ENCODE measurements around the gene SPEF2.

The SPEF2 gene

DNA sequence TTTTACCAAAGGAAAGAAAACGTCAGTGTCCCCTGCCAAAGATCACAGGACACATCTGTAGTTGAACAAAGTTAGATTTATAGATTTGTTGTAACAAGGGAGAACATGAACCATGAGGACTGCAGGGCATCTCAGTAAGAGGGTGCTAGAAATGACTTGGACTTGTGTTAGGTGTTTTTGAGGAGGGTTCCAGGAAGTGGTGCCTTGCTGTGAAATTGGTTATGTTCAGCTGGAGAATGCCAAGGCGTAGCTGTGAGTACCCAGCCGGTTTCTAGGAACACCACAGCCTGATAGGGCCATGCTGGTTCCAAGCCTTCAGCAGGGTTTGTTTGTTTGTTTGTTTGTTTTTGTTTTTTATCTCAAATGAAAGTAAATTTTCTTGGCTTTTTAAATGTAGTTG is 5.3 kb downstream of the SPEF2 start:
- H3K36me3 ChIP-seq (ENCODE audit: control insufficient read depth in 1 of 2, insufficient read depth in 2 of 2, low read length in 2 of 2): no peaks in the 10 kb centered on the region
- no peak overlapping the region for H3K9ac ChIP-seq (ENCODE audit: low read depth in 1 of 2, low read length in 2 of 2)
- H3K4me3 ChIP-seq (ENCODE audit: low read depth in 1 of 2, low read length in 2 of 2): no peak overlapping the region
- H3K27ac ChIP-seq (ENCODE audit: low read depth, low read length): no peak overlapping the region
- H3K9me3 ChIP-seq (ENCODE audit: control insufficient read depth in 1 of 2, low read length in 2 of 2): no peaks in the 10 kb centered on the region
- H3K4me1 ChIP-seq (ENCODE audit: control insufficient read depth in 1 of 2, insufficient read depth in 2 of 2, low read length in 2 of 2): peaks cover 0 to 6% of the 10 kb centered on the region in 2 donors
- no peaks in the 10 kb centered on the region for H3K27me3 ChIP-seq (ENCODE audit: control insufficient read depth in 1 of 2, insufficient read depth in 2 of 2, low read length in 2 of 2)

DNA sequence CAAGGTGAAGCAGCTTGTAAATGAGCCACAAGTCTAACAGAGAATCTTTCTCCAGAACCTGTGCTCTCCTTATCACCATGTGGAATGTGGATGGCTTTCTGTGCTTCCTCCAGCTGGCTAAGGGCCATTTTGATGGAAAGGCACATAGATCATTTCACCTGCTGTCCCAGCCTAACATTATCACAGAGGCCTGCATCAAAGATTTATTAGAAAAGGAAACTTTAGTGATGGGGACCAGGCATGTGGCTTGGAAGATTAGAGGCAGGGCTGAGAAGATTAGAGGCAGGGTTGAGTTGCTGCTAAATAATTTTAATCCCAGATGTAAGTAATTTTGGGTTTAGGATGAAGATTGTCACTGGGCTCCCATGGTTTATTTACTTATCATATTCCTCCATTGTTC is 6.3 kb downstream of the SPEF2 start:
- Histone ChIP-seq H3K27me3 (ENCODE audit: control insufficient read depth in 1 of 2, insufficient read depth in 2 of 2, low read length in 2 of 2) (no peaks in the 10 kb centered on the region), H3K9ac (ENCODE audit: low read depth in 1 of 2, low read length in 2 of 2) (no peak overlapping the region)

DNA sequence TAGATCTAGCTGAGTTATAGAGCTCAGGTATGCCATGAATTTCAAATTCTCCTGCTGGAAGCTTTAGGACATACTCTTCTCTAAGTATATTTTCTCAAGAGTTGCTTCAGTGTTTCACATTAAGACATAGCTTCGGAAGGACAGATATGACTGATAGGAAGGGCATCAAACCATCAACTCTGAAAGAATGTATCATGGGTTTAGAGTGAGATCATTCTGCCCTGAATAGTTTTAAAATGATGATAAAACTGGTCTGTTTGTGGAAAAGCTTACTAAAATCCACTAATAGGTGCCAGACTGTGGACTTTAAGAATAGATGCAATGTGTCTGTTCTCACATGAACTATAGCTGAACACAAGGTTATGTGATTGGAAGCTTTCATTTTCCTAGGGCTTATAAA is 8.4 kb downstream of the SPEF2 start:
- Histone ChIP-seq H3K9me3 (ENCODE audit: control insufficient read depth in 1 of 2, low read length in 2 of 2) (no peaks in the 10 kb centered on the region), H3K9ac (ENCODE audit: low read depth in 1 of 2, low read length in 2 of 2) (no peak overlapping the region), H3K27me3 (ENCODE audit: control insufficient read depth in 1 of 2, insufficient read depth in 2 of 2, low read length in 2 of 2) (no peaks in the 10 kb centered on the region), H3K27ac (ENCODE audit: low read depth, low read length) (no peak overlapping the region), H3K36me3 (ENCODE audit: control insufficient read depth in 1 of 2, insufficient read depth in 2 of 2, low read length in 2 of 2) (no peaks in the 10 kb centered on the region), H3K4me1 (ENCODE audit: control insufficient read depth in 1 of 2, insufficient read depth in 2 of 2, low read length in 2 of 2) (no peaks in the 10 kb centered on the region), H3K4me3 (ENCODE audit: low read depth in 1 of 2, low read length in 2 of 2) (no peak overlapping the region)

More for the DNA sequence above, 6.3 kb downstream of the SPEF2 start:
- Histone ChIP-seq H3K4me1 (ENCODE audit: control insufficient read depth in 1 of 2, insufficient read depth in 2 of 2, low read length in 2 of 2) (no peaks in the 10 kb centered on the region), H3K9me3 (ENCODE audit: control insufficient read depth in 1 of 2, low read length in 2 of 2) (no peaks in the 10 kb centered on the region), H3K27ac (ENCODE audit: low read depth, low read length) (no peak overlapping the region), H3K4me3 (ENCODE audit: low read depth in 1 of 2, low read length in 2 of 2) (no peak overlapping the region), H3K36me3 (ENCODE audit: control insufficient read depth in 1 of 2, insufficient read depth in 2 of 2, low read length in 2 of 2) (no peaks in the 10 kb centered on the region)

DNA sequence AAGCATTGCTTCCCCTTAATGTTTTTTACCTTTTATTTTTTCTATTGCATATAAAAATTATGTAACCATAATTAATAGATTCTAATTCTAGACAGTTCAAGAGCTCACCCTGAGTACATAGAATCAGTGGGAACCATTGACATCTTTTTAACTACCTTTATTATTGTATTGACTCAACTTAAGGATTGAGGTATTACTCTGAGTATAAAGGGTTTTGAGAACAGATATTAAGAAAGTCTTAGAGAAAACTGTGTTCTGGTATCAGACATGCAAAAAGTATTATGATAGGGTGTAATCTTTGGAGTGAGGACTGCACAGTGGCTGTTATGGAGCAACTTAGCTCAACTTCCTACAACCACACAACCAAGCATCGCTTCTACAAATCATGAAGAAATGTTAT is 8.9 kb downstream of the SPEF2 start:
- no peak overlapping the region for H3K9ac ChIP-seq (ENCODE audit: low read depth in 1 of 2, low read length in 2 of 2)
- no peaks in the 10 kb centered on the region for H3K36me3 ChIP-seq (ENCODE audit: control insufficient read depth in 1 of 2, insufficient read depth in 2 of 2, low read length in 2 of 2)
- no peaks in the 10 kb centered on the region for H3K9me3 ChIP-seq (ENCODE audit: control insufficient read depth in 1 of 2, low read length in 2 of 2)
- H3K4me1 ChIP-seq (ENCODE audit: control insufficient read depth in 1 of 2, insufficient read depth in 2 of 2, low read length in 2 of 2): no peaks in the 10 kb centered on the region
- H3K4me3 ChIP-seq (ENCODE audit: low read depth in 1 of 2, low read length in 2 of 2): no peak overlapping the region
- H3K27me3 ChIP-seq (ENCODE audit: control insufficient read depth in 1 of 2, insufficient read depth in 2 of 2, low read length in 2 of 2): no peaks in the 10 kb centered on the region
- no peak overlapping the region for H3K27ac ChIP-seq (ENCODE audit: low read depth, low read length)

DNA sequence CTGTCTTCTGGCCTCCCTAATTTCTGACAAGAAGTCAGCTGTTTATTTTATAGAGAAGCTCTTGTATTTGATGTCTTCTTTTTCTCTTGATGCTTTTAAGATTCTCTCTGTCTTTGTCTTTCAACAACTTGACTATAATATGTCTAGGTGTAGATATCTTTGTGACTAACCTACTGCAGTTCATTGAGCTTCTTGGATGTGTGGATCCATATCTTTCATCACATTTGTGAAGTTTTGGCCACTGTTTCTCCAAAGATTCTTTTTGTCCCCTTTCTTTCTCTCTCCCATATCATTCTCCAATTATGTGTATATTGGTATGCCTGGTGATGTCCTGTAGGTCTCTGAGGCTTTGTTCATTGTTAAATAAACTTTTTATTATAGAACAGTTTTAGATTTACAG is 16.7 kb downstream of the SPEF2 start:
- no peak overlapping the region for H3K9ac ChIP-seq (ENCODE audit: low read depth in 1 of 2, low read length in 2 of 2)
- H3K9me3 ChIP-seq (ENCODE audit: control insufficient read depth in 1 of 2, low read length in 2 of 2): peaks cover 5 to 7% of the 10 kb centered on the region in 2 donors
- H3K36me3 ChIP-seq (ENCODE audit: control insufficient read depth in 1 of 2, insufficient read depth in 2 of 2, low read length in 2 of 2): no peaks in the 10 kb centered on the region
- no peak overlapping the region for H3K27ac ChIP-seq (ENCODE audit: low read depth, low read length)
- no peak overlapping the region for H3K4me3 ChIP-seq (ENCODE audit: low read depth in 1 of 2, low read length in 2 of 2)
- H3K4me1 ChIP-seq (ENCODE audit: control insufficient read depth in 1 of 2, insufficient read depth in 2 of 2, low read length in 2 of 2): no peaks in the 10 kb centered on the region
- no peaks in the 10 kb centered on the region for H3K27me3 ChIP-seq (ENCODE audit: control insufficient read depth in 1 of 2, insufficient read depth in 2 of 2, low read length in 2 of 2)

DNA sequence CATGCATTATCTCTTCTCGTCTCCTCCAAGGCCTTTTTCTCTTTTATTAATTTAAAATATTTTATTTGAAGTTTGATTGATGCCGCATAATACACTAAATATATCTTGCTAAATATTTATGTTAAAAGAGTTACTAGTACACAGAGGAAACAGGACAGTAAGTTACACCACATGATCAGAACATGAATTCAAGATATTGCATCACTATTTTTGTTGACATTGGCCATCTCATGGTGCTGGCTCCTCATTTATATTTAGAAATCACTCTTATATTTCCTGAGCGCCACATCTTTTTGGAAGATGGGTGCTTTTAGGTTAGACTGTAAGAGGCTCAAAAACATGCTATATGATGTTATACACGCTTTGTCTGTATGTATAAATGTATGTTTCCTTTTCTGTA is 23.0 kb downstream of the SPEF2 start:
- H3K4me1 ChIP-seq (ENCODE audit: control insufficient read depth in 1 of 2, insufficient read depth in 2 of 2, low read length in 2 of 2): no peaks in the 10 kb centered on the region
- no peak overlapping the region for H3K9ac ChIP-seq (ENCODE audit: low read depth in 1 of 2, low read length in 2 of 2)
- H3K36me3 ChIP-seq (ENCODE audit: control insufficient read depth in 1 of 2, insufficient read depth in 2 of 2, low read length in 2 of 2): no peaks in the 10 kb centered on the region
- no peak overlapping the region for H3K27ac ChIP-seq (ENCODE audit: low read depth, low read length)
- H3K27me3 ChIP-seq (ENCODE audit: control insufficient read depth in 1 of 2, insufficient read depth in 2 of 2, low read length in 2 of 2): no peaks in the 10 kb centered on the region
- no peaks in the 10 kb centered on the region for H3K9me3 ChIP-seq (ENCODE audit: control insufficient read depth in 1 of 2, low read length in 2 of 2)
- no peak overlapping the region for H3K4me3 ChIP-seq (ENCODE audit: low read depth in 1 of 2, low read length in 2 of 2)

DNA sequence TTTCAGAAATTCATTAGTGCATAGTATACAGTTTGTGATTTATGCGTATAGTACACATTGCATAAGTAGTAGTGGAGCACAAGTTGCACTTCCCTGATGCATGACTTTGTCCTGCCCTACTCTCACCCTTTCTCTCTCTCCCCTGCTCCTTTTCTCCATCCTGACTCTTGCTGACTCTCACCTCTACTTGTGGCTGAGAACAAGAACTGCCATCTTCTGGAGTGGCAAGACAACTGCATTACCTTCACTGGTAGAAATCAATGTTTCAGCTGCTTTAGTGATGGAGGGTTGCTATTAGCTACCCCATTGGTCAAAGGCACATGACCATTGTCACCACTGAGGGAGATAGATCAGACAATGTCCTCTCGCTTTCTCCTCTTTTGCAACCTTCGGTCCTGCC is 26.9 kb downstream of the SPEF2 start:
- no peak overlapping the region for H3K9ac ChIP-seq (ENCODE audit: low read depth in 1 of 2, low read length in 2 of 2)
- H3K4me3 ChIP-seq (ENCODE audit: low read depth in 1 of 2, low read length in 2 of 2): no peak overlapping the region
- H3K9me3 ChIP-seq (ENCODE audit: control insufficient read depth in 1 of 2, low read length in 2 of 2): no peaks in the 10 kb centered on the region
- H3K27ac ChIP-seq (ENCODE audit: low read depth, low read length): no peak overlapping the region
- H3K27me3 ChIP-seq (ENCODE audit: control insufficient read depth in 1 of 2, insufficient read depth in 2 of 2, low read length in 2 of 2): no peaks in the 10 kb centered on the region
- H3K4me1 ChIP-seq (ENCODE audit: control insufficient read depth in 1 of 2, insufficient read depth in 2 of 2, low read length in 2 of 2): no peaks in the 10 kb centered on the region
- H3K36me3 ChIP-seq (ENCODE audit: control insufficient read depth in 1 of 2, insufficient read depth in 2 of 2, low read length in 2 of 2): no peaks in the 10 kb centered on the region

DNA sequence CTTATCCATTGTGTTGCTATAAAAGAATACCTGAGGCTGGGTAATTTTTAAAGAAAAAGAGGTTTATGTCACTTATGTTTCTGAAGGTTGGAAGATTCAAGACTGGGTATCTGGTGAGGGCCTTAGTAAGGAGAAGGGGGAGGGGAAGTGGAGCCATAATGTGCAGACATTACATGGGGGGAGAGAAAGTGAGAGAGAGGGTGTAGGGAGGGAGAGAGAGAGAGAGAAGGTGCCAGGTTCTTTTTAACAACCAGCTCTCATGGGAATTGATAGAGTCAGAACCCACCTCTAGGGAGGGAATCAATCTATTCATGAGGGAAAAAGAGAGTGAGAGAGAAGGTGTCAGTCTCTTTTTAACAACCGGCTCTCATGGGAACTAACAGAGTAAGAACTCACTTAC is 29.5 kb downstream of the SPEF2 start:
- Histone ChIP-seq H3K27ac (ENCODE audit: low read depth, low read length) (no peak overlapping the region), H3K9me3 (ENCODE audit: control insufficient read depth in 1 of 2, low read length in 2 of 2) (no peaks in the 10 kb centered on the region), H3K4me1 (ENCODE audit: control insufficient read depth in 1 of 2, insufficient read depth in 2 of 2, low read length in 2 of 2) (no peaks in the 10 kb centered on the region), H3K4me3 (ENCODE audit: low read depth in 1 of 2, low read length in 2 of 2) (no peak overlapping the region), H3K27me3 (ENCODE audit: control insufficient read depth in 1 of 2, insufficient read depth in 2 of 2, low read length in 2 of 2) (no peaks in the 10 kb centered on the region), H3K36me3 (ENCODE audit: control insufficient read depth in 1 of 2, insufficient read depth in 2 of 2, low read length in 2 of 2) (no peaks in the 10 kb centered on the region), H3K9ac (ENCODE audit: low read depth in 1 of 2, low read length in 2 of 2) (no peak overlapping the region)

DNA sequence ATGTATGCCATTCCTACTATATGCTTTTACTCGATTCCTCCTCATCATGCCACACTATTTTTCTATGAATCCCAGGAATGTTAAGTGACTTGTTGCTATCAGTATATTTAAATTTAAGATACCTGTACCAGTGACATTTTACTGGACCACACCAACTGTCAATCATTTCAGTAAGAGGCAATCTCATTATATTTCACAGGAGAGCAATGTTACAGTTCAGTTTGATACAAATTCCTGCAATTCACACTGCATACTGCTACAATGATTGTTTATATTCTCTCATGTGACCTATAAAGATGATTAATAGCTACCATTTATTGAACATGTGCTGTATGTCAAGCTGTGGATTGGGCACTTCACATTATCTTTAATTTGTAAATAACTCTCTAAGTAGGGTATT is 30.0 kb downstream of the SPEF2 start:
- H3K4me3 ChIP-seq (ENCODE audit: low read depth in 1 of 2, low read length in 2 of 2): no peak overlapping the region
- H3K4me1 ChIP-seq (ENCODE audit: control insufficient read depth in 1 of 2, insufficient read depth in 2 of 2, low read length in 2 of 2): no peaks in the 10 kb centered on the region
- no peaks in the 10 kb centered on the region for H3K27me3 ChIP-seq (ENCODE audit: control insufficient read depth in 1 of 2, insufficient read depth in 2 of 2, low read length in 2 of 2)
- no peak overlapping the region for H3K27ac ChIP-seq (ENCODE audit: low read depth, low read length)
- H3K9ac ChIP-seq (ENCODE audit: low read depth in 1 of 2, low read length in 2 of 2): no peak overlapping the region
- H3K9me3 ChIP-seq (ENCODE audit: control insufficient read depth in 1 of 2, low read length in 2 of 2): no peaks in the 10 kb centered on the region
- no peaks in the 10 kb centered on the region for H3K36me3 ChIP-seq (ENCODE audit: control insufficient read depth in 1 of 2, insufficient read depth in 2 of 2, low read length in 2 of 2)

DNA sequence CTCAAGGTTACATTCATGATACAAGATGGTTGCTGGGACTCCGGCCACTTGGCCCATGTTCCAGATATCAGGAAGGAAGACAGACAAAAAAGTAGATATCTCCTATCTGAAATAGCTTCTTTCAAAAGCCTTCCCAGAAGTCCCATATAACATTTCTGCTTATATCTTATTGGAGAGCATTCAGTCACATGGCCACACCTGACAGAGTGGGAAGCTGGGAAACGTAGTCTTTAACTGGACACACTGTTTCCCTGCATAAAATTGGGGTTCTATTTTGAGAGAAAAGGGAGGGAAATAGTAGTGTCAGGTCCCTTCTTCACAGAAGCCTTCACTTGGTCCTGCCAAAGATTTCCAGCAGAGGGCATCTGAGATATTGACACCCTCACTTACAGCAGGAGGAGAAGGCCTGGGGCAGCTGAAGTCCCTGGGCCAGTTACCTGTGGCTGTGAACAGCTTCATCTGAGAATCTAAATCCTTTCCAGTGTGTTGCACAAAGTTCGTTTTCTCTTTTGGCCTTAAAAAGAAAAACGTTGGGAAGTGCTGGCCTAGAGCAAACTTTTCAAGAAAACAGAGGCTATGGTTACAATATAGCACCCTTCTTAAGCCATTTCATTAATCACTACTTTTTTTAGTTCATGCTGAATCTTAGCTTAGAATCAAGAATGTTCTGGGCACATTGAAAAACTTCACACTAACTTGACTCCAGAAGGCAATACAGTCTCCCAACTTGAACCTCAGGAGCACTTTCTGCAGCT is 33.5 kb downstream of the SPEF2 start:
- H3K27ac ChIP-seq (ENCODE audit: low read depth, low read length): no peak overlapping the region

DNA sequence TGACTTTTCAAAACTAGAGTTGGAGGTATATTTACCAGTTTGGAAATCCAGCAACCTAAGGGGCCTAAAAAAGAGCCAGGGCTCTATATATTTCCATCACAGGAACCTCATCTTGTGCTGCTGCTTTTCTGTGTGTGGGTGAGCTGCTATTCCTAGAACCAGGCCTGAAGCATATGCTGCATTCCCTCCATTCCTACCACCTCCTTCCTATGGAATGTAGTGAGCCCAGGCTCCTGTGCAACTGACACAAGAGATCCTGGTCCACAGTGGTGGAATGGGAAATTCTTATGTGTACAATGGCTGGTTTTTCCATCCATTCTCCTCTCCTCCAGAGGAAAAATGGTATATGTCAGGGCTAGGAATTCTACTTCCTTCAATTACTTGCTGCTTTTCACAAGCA is 39.1 kb downstream of the SPEF2 start:
- no peaks in the 10 kb centered on the region for H3K4me1 ChIP-seq (ENCODE audit: control insufficient read depth in 1 of 2, insufficient read depth in 2 of 2, low read length in 2 of 2)
- H3K27me3 ChIP-seq (ENCODE audit: control insufficient read depth in 1 of 2, insufficient read depth in 2 of 2, low read length in 2 of 2): no peaks in the 10 kb centered on the region
- H3K4me3 ChIP-seq (ENCODE audit: low read depth in 1 of 2, low read length in 2 of 2): no peak overlapping the region
- no peak overlapping the region for H3K9ac ChIP-seq (ENCODE audit: low read depth in 1 of 2, low read length in 2 of 2)
- H3K9me3 ChIP-seq (ENCODE audit: control insufficient read depth in 1 of 2, low read length in 2 of 2): no peaks in the 10 kb centered on the region
- H3K27ac ChIP-seq (ENCODE audit: low read depth, low read length): no peak overlapping the region
- no peaks in the 10 kb centered on the region for H3K36me3 ChIP-seq (ENCODE audit: control insufficient read depth in 1 of 2, insufficient read depth in 2 of 2, low read length in 2 of 2)

More for the DNA sequence above, 33.5 kb downstream of the SPEF2 start:
- no peak overlapping the region for H3K9ac ChIP-seq (ENCODE audit: low read depth in 1 of 2, low read length in 2 of 2)
- H3K27me3 ChIP-seq (ENCODE audit: control insufficient read depth in 1 of 2, insufficient read depth in 2 of 2, low read length in 2 of 2): no peaks in the 10 kb centered on the region
- H3K36me3 ChIP-seq (ENCODE audit: control insufficient read depth in 1 of 2, insufficient read depth in 2 of 2, low read length in 2 of 2): no peaks in the 10 kb centered on the region
- no peaks in the 10 kb centered on the region for H3K9me3 ChIP-seq (ENCODE audit: control insufficient read depth in 1 of 2, low read length in 2 of 2)
- no peak overlapping the region for H3K4me3 ChIP-seq (ENCODE audit: low read depth in 1 of 2, low read length in 2 of 2)
- no peaks in the 10 kb centered on the region for H3K4me1 ChIP-seq (ENCODE audit: control insufficient read depth in 1 of 2, insufficient read depth in 2 of 2, low read length in 2 of 2)

All from duodenal mucosa (tissue), 2 donors.